HEK293T (cell line): ENCODE measurements around the gene SLC35E2B.
"Not testable (repeated sequence)": the region's sequence is repeated elsewhere in the genome, so short reads cannot be mapped to it uniquely, and the experiment has no call there.

Experiments used
- ARNT ChIP-seq: fragments of 450-650 bp; IDR thresholded peaks from 2 replicates; pipeline ENCODE4 v1.6.1; 2017; ENCODE audit warnings: mild to moderate bottlenecking
- BHLHE40 ChIP-seq: fragments of 450-650 bp; IDR thresholded peaks from 2 replicates; pipeline ENCODE4 v1.6.1; 2016; ENCODE audit warnings: mild to moderate bottlenecking, moderate library complexity, borderline replicate concordance
- CTBP1 ChIP-seq: fragments of 450-650 bp; IDR thresholded peaks from 2 replicates; pipeline ENCODE4 v1.6.1; 2016; ENCODE audit warnings: borderline replicate concordance
- ELF4 ChIP-seq: fragments of 450-650 bp; IDR thresholded peaks from 2 replicates; pipeline ENCODE4 v1.6.1; 2017; ENCODE audit warnings: antibody characterized with exemption
- FOXA1 ChIP-seq: fragments of 450-650 bp; IDR thresholded peaks from 2 replicates; pipeline ENCODE4 v1.6.1; 2016; ENCODE audit warnings: mild to moderate bottlenecking
- FOXK2 ChIP-seq: fragments of 450-650 bp; IDR thresholded peaks from 2 replicates; pipeline ENCODE4 v1.6.1; 2016; ENCODE audit warnings: mild to moderate bottlenecking
- FOXM1 ChIP-seq: fragments of 450-650 bp; IDR thresholded peaks from 2 replicates; pipeline ENCODE4 v1.6.1; 2017; ENCODE audit warnings: mild to moderate bottlenecking, borderline replicate concordance
- HDGF ChIP-seq: fragments of 450-650 bp; IDR thresholded peaks from 2 replicates; pipeline ENCODE4 v1.6.1; 2017; ENCODE audit warnings: antibody characterized with exemption, borderline replicate concordance
- L3MBTL2 ChIP-seq: fragments of 450-650 bp; conservative IDR thresholded peaks from 2 replicates; pipeline ENCODE4 v1.6.1; 2016; ENCODE audit warnings: mild to moderate bottlenecking
- NFRKB ChIP-seq: fragments of 450-650 bp; IDR thresholded peaks from 2 replicates; pipeline ENCODE4 v1.6.1; 2016; ENCODE audit warnings: mild to moderate bottlenecking, moderate library complexity
- SP1 ChIP-seq: fragments of 450-650 bp; IDR thresholded peaks from 2 replicates; pipeline ENCODE4 v1.6.1; 2017
- SUZ12 ChIP-seq: fragments of 450-650 bp; IDR thresholded peaks from 2 replicates; pipeline ENCODE4 v1.6.1; 2016; ENCODE audit warnings: mild to moderate bottlenecking
- TARDBP ChIP-seq: fragments of 450-650 bp; IDR thresholded peaks from 2 replicates; pipeline ENCODE4 v1.6.1; 2016
- ZNF384 ChIP-seq: fragments of 450-650 bp; IDR thresholded peaks from 2 replicates; pipeline ENCODE4 v1.6.1; 2016

- TF ChIP-seq CTBP1, TARDBP, ZNF384, BHLHE40, FOXM1, ELF4, FOXA1, FOXK2, L3MBTL2, SP1, HDGF, SUZ12, ARNT, NFRKB: not testable (repeated sequence)
These were observed 17.4 kb downstream of the SLC35E2B start for GRCh38 chr1:1675218-1675617.
